H1 (cell line): ENCODE data around the gene PARD3. TPM values are rescaled to one million over a fixed set of nuclear protein-coding genes. Genes with fewer than 3 reads are reported as not detected.

ENCODE experiments used
- CHD2 ChIP-seq: IDR thresholded peaks from 2 replicates; pipeline ENCODE4 v1.6.1; 2012; ENCODE audit warnings: low read length, improper control_type of control experiment
- KDM4A ChIP-seq: IDR thresholded peaks from one replicate; pipeline ENCODE4 v1.7.1; 2012; ENCODE audit warnings: low read depth, mild to moderate bottlenecking, moderate library complexity, low read length, inconsistent platforms; ENCODE audit not compliant: severe bottlenecking
- MAX ChIP-seq: IDR thresholded peaks from 2 replicates; pipeline ENCODE4 v1.6.1; 2012; ENCODE audit warnings: inconsistent platforms
- RAD21 ChIP-seq, 2 experiments: IDR thresholded peaks in 1 of 2; conservative IDR thresholded peaks in 1 of 2; 2 replicates each; pipeline ENCODE4 v1.6.1; 2011; ENCODE audit warnings: low read depth in 2 of 2, low read length in 2 of 2, improper control_type of control experiment in 1 of 2, inconsistent platforms in 1 of 2, mild to moderate bottlenecking in 1 of 2, moderate library complexity in 1 of 2
- RBBP5 ChIP-seq: IDR thresholded peaks from 2 replicates; pipeline ENCODE4 v1.7.1; 2012; ENCODE audit warnings: low read depth, mild to moderate bottlenecking, inconsistent platforms, low read length, moderate library complexity, borderline replicate concordance
- polyA plus RNA-seq, 7 experiments: library from polyadenylated mRNA; depleted of rRNA in 3 of 7; stranded (reverse) in 5 of 7; unstranded in 2 of 7; fragments of >200 nt in 5 of 7; fragments of 200-250 nt in 2 of 7; gene quantifications; 1 replicate in 5 of 7; 2 replicates in 1 of 7; 4 replicates in 1 of 7; pipeline versions ENCODE4 v1.2.1 to v1.2.3, GENCODE V29; 2011 to 2013; ENCODE audit warnings: missing spikeins in 2 of 7, mixed read lengths in 2 of 7
- total RNA-seq: library from RNA; stranded (reverse); fragmentation: NEBNext Ultra II Directional; extraction: Animal tissue kit (Norgen Biotek cat#: 25700); gene quantifications from 2 replicates; pipeline ENCODE4 v1.2.1, GENCODE V29; 2021
- TF ChIP-seq, protein P1 (sequence below): IDR thresholded peaks from 2 replicates; pipeline ENCODE4 v1.6.1; 2012; ENCODE audit warnings: inconsistent platforms

PARD3 gene
- total and polyA plus RNA-seq, 2 of the 8 experiments (the other 6 are each of a cell fraction or from before 2014, with no cell fraction given) = 19.7 to 49.1 TPM

DNA sequence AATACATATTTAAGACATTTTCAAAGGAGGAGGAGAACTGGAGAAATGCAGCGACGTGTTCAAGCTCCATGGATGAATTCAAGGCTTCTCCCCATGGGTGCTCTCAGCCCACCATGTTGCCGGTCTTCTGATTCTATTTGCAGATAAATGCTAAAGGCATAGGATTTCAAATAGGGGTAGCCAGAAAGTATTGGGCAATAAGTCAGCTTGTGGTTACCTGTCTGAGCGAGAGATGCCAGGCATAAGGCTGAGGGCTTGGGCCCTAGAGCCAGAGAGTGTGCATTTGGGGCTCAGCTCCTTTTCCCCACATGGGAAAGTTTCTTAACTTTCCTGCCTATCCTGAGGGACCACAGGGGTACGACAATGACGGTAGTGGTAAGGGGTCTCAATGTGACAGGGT is 180.0 kb downstream of the PARD3 start (continued):
- TF ChIP-seq, protein P1, sequence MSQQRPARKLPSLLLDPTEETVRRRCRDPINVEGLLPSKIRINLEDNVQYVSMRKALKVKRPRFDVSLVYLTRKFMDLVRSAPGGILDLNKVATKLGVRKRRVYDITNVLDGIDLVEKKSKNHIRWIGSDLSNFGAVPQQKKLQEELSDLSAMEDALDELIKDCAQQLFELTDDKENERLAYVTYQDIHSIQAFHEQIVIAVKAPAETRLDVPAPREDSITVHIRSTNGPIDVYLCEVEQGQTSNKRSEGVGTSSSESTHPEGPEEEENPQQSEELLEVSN = no peak
- no peak for TF ChIP-seq RBBP5
- no peak for TF ChIP-seq RAD21 (IDR thresholded peaks at IDR 0.05 in 1 of 2, conservative IDR thresholded peaks at IDR 0.05 in 1 of 2; ENCODE audit: low read depth in 2 of 2, low read length in 2 of 2)
- no peak for TF ChIP-seq CHD2
- no peak for TF ChIP-seq KDM4A
- no peak for TF ChIP-seq MAX
